ENCODE data around the gene WDTC1.

- TF ChIP-seq CTCF (IDR thresholded peaks at IDR 0.05; ENCODE audit: low read depth, low read length, missing input control) (no peak), ATF3 (IDR thresholded peaks at IDR 0.05) (no peak), YY1 (IDR thresholded peaks at IDR 0.05) (no peak), SP1 (IDR thresholded peaks at IDR 0.05) (no peak), GABPA (IDR thresholded peaks at IDR 0.05 in 1 of 2, conservative IDR thresholded peaks at IDR 0.05 in 1 of 2) (no peak), JUND (IDR thresholded peaks at IDR 0.05) (no peak), RAD21 (IDR thresholded peaks at IDR 0.05) (no peak), REST (IDR thresholded peaks at IDR 0.05) (no peak), ZBTB33 (IDR thresholded peaks at IDR 0.05) (no peak), EGR1 (IDR thresholded peaks at IDR 0.05; ENCODE audit: low read depth in 2 of 2) (no peak), FOXA2 (IDR thresholded peaks at IDR 0.05) (no peak)
These were observed 50.8 kb downstream of the WDTC1 start for GRCh38 chr1:27285274-27285660.
